Lower lobe of right lung (tissue), 2 donors: ENCODE measurements around the gene CNN3. TPM values are rescaled to one million over a fixed set of nuclear protein-coding genes. Genes with fewer than 3 reads are reported as not detected.

Experiments used
- ATAC-seq, 2 donors: fragments of 200-7000 bp; cut with Tn5 transposase; one replicate each; pipeline ENCODE4 v1.9.1; 2020 to 2022; ENCODE audit warnings: mild to moderate bottlenecking in 2 of 2, moderate library complexity in 2 of 2
- DNase-seq: peaks from one replicate; pipeline ENCODE4 v3.0.0-alpha.2; 2020
- H3K27ac ChIP-seq: fragments of 200-600 bp; one replicate; pipeline ENCODE4 v1.8.0; 2022
- H3K27me3 ChIP-seq: fragments of 200-600 bp; one replicate; pipeline ENCODE4 v1.8.0; 2022; ENCODE audit warnings: low read depth
- H3K36me3 ChIP-seq: fragments of 200-600 bp; one replicate; pipeline ENCODE4 v1.8.0; 2022; ENCODE audit warnings: mild to moderate bottlenecking
- H3K4me1 ChIP-seq: fragments of 200-600 bp; one replicate; pipeline ENCODE4 v1.8.0; 2022
- H3K4me3 ChIP-seq: fragments of 200-600 bp; one replicate; pipeline ENCODE4 v1.8.0; 2022; ENCODE audit warnings: mild to moderate bottlenecking
- H3K9me3 ChIP-seq: fragments of 200-600 bp; one replicate; pipeline ENCODE4 v1.8.0; 2022
- intact Hi-C: fragments of 100-400 bp; cut with DNase I; formaldehyde crosslinking; loops from one replicate; pipeline ENCODE4 v1.11.0; 2022
- total RNA-seq: library from RNA; stranded (reverse); fragmentation: NEBNext Ultra II Directional; extraction: Animal tissue kit (Norgen Biotek cat#: 25700); gene quantifications from one replicate; pipeline ENCODE4 v1.2.1, GENCODE V29; 2021
- TF ChIP-seq, protein P1 (sequence below): fragments of 200-600 bp; IDR thresholded peaks from one replicate; pipeline ENCODE4 v1.8.0; 2022; ENCODE audit warnings: antibody characterized with exemption, mild to moderate bottlenecking
- donor health status: DM: no; HTN: yes; CAD: no; lungs with severe emphysema.

The CNN3 gene
- total RNA-seq, 1 donor from 2014 or later, result 151 TPM

DNA sequence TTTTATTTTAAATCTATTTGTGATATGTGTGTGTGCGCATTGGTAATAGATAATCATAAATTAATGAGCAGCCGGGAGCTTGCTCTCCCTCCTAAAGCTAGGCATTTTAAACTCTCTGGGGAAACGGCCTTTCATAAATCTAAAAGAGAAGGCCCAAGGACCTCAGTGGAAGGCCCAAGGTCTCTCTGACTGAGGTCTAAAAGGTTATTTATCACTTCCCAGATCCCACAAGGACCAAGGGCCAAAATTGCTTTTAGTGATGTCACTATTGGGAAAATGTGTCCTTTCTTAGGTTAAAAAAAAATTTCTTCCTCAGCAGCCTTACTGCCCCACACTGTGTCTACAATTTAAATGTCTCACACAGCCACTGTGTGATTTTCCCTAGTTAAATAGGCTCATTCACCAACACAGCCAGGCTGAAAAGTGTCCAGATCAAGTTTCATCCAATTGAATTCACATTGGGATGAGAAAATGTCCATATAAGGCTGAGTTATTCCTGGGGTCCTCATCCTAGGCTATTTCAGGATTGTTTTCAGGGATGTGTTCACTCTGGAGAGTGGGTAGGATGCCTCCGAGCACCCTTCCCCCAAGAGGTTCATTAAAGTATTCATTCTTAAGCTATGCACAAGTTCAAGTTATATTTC lies 60.6 kb downstream of the CNN3 start:
- Histone ChIP-seq H3K4me3 (no peak overlapping the region), H3K27me3 (no peaks in the 10 kb centered on the region), H3K4me1 (peaks cover 39% of the 10 kb centered on the region), H3K36me3 (no peaks in the 10 kb centered on the region), H3K9me3 (no peaks in the 10 kb centered on the region), H3K27ac (no peak overlapping the region)
- no peak for ATAC-seq
- intact Hi-C loops, result loop anchor here (10.0 kb wide), 1 partner anchor 59 kb away; the partner anchor contains the start of gene CNN3
- no peak for DNase-seq
- TF ChIP-seq, protein P1, sequence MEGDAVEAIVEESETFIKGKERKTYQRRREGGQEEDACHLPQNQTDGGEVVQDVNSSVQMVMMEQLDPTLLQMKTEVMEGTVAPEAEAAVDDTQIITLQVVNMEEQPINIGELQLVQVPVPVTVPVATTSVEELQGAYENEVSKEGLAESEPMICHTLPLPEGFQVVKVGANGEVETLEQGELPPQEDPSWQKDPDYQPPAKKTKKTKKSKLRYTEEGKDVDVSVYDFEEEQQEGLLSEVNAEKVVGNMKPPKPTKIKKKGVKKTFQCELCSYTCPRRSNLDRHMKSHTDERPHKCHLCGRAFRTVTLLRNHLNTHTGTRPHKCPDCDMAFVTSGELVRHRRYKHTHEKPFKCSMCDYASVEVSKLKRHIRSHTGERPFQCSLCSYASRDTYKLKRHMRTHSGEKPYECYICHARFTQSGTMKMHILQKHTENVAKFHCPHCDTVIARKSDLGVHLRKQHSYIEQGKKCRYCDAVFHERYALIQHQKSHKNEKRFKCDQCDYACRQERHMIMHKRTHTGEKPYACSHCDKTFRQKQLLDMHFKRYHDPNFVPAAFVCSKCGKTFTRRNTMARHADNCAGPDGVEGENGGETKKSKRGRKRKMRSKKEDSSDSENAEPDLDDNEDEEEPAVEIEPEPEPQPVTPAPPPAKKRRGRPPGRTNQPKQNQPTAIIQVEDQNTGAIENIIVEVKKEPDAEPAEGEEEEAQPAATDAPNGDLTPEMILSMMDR, result no peak

DNA sequence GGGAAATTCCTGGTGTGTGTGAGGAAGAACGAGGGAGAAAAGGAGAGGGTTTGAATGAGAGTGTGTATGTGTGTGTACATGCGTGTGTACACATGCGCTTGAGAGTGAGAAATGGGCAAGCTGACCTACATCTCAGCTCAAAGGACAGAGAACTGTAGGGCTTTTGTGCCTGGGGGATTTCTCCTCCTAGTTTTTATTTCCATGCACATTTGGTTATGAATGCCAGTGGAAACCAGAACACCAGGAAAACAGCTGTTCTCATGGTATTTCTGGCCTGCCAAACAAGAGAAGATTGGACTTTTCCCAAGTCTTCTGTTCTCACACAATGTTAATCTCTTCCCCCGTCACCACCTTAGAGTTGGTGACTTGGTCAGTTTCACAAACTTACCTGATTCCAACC lies 61.5 kb downstream of the CNN3 start:
- peaks cover 39% of the 10 kb centered on the region for H3K4me1 ChIP-seq
- H3K27ac ChIP-seq, result peak overlapping the region; percentile 80
- TF ChIP-seq, protein P1, result no peak
- intact Hi-C loops, result loop anchor here (10.0 kb wide), 1 partner anchor 59 kb away; the partner anchor contains the start of gene CNN3
- no peaks in the 10 kb centered on the region for H3K27me3 ChIP-seq
- H3K36me3 ChIP-seq, result no peaks in the 10 kb centered on the region
- ATAC-seq (no peak), DNase-seq (no peak)
- no peaks in the 10 kb centered on the region for H3K9me3 ChIP-seq
- no peak overlapping the region for H3K4me3 ChIP-seq

GRCh38 chr1:94864821-94865220 lies 62.1 kb downstream of the CNN3 start:
- Histone ChIP-seq H3K9me3 (no peaks in the 10 kb centered on the region), H3K36me3 (no peaks in the 10 kb centered on the region), H3K4me1 (peaks cover 39% of the 10 kb centered on the region), H3K27ac (peak overlapping the region; percentile 80), H3K4me3 (no peak overlapping the region), H3K27me3 (no peaks in the 10 kb centered on the region)
- TF ChIP-seq, protein P1, result no peak
- DNase-seq (no peak), ATAC-seq (no peak)
- intact Hi-C loops, result loop anchor here (10.0 kb wide), 1 partner anchor 60 kb away; the partner anchor contains the start of gene CNN3

DNA sequence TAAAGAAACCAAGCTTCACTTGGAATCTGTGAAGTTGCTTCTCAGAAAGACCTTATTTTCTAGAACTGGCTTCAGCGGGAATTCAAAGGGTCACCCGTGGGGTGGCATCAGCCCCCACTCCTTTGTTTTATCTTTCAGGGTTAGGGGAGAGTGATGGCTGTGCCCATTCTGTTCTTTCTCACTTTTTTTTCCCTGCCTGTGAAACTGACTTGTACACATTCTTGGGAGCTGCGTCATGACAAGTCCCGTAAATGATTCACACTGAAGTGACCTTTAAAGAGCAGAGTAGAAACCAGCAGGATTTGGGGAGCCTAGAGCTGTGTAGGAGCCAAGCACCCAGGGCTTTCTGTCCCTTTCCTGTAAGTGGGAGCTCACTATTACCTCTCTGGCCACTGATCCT lies 63.0 kb downstream of the CNN3 start:
- TF ChIP-seq, protein P1, result no peak
- H3K36me3 ChIP-seq, result no peaks in the 10 kb centered on the region
- no peaks in the 10 kb centered on the region for H3K9me3 ChIP-seq
- ATAC-seq (peak; percentile 92 to 97), DNase-seq (no peak)
- no peak overlapping the region for H3K4me3 ChIP-seq
- peak overlapping the region; percentile 80 for H3K27ac ChIP-seq
- H3K27me3 ChIP-seq, result no peaks in the 10 kb centered on the region
- intact Hi-C loops, result loop anchor here (10.0 kb wide), 1 partner anchor 61 kb away; the partner anchor contains the start of gene CNN3
- peaks cover 39% of the 10 kb centered on the region for H3K4me1 ChIP-seq

DNA sequence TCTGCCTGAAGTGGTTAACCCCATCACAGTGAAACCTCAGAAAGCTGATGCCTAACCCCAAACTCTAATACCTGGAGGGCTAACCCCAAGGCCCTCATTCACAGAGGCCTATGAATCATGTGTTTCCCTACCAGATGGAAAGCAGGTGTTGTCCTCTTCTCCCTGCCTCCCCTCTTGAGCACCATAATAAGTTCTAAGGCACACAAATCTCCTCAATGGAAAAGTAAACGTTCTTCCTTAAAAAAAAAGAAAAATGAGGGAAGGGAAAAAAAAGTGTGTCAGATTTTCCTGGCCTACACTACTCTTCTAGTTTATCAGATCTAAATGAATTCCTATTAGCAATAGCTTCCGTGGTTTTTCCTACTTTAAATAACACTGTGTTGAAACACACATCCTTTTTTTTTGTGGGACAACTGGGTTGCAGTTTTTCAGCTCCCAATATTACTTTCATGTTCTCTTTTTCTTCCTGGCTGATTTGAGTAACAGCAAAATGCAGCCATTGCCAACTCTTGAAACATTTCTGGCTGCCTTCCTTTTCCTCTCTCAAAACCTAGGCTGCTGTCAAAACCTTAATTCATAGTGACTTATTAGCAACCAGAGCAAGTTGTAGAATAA lies 63.5 kb downstream of the CNN3 start:
- intact Hi-C loops, result loop anchor here (10.0 kb wide), 1 partner anchor 61 kb away; the partner anchor contains the start of gene CNN3
- Histone ChIP-seq H3K27me3 (no peaks in the 10 kb centered on the region), H3K9me3 (no peaks in the 10 kb centered on the region), H3K27ac (peak overlapping the region; percentile 80), H3K4me1 (peaks cover 39% of the 10 kb centered on the region), H3K36me3 (no peaks in the 10 kb centered on the region), H3K4me3 (no peak overlapping the region)
- DNase-seq, result no peak
- peak; percentile 33 to 61 for ATAC-seq
- TF ChIP-seq, protein P1, result no peak
